Measurements from ENCODE around the gene CHST5. TPM values are rescaled to one million over a fixed set of nuclear protein-coding genes. Genes with fewer than 3 reads are reported as not detected.

Gene CHST5
- total RNA-seq (2021; fragmentation: NEBNext Ultra II Directional; extraction: Animal tissue kit (Norgen Biotek cat#: 25700)) (0.13 and 0.15 TPM in 2 replicates), polyA plus RNA-seq (2011; rRNA removed) (0.13 and 0.23 TPM in 2 replicates), polyA minus RNA-seq (2011; rRNA and poly(A)+ RNA removed) (0.32 and 0.41 TPM in 2 replicates)
- 0.08 TPM for polyA plus RNA-seq (2011; cell fraction: cytosol; rRNA removed)
- polyA plus RNA-seq (2011; cell fraction: nucleus; rRNA removed), result 0.66 TPM
- polyA plus RNA-seq (2012, experiment 1 of 2), result 0.23 to 0.52 TPM (median 0.40 TPM) in 3 of 4 replicates, not detected in the other
- not detected for polyA plus RNA-seq (2012, experiment 2 of 2)
- 0.06 TPM for polyA plus RNA-seq (2013, experiment 1 of 2)
- polyA plus RNA-seq (2013, experiment 2 of 2), result 0.13 TPM
- not detected for polyA minus RNA-seq (2011; cell fraction: cytosol; rRNA and poly(A)+ RNA removed)
- 0.40 TPM for polyA minus RNA-seq (2011; cell fraction: nucleus; rRNA and poly(A)+ RNA removed)
- long read RNA-seq, experiment 1, result 0 reads
- long read RNA-seq, experiment 2, result 0 reads

DNA sequence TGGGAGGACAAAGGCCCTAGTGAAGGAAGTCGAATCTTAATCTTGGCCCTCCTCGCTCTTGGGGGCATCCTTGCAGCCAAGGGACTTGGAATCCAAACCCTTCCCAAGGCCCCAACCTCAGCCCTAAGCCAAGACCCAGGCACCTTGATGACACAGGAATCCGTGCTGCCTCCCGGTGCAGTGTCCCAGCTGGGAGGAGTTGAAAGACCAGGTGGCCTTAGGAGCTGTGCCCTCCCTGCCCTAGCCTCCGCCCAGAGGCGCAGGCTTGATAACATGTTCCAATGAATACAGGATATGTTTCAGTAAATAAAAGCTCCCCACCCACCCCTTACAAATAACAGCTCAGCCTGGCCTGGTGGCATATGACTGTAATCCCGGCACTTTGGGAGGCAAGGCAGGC lies at the start of gene CHST5:
CHST5 (minus strand) TSS at position 208 of the 400 bp plus-strand sequence. CDS start 5,724 bp downstream, outside the sequence.
- 92% methylated on average over 7 of the region's 7 CpGs; no CpG with 5 or more reads in 1 of the 2 experiments for WGBS, 2 experiments (ENCODE audit: extremely low coverage in 1 of 2, insufficient coverage in 1 of 2, insufficient read length in 1 of 2, insufficient replicate concordance in 2 of 2, low coverage in 1 of 2, low lambda C conversion rate in 2 of 2, missing lambda C conversion rate in 1 of 2)

More for the DNA sequence above, at the start of gene CHST5:
- H2AK5ac ChIP-seq (ENCODE audit: low read depth, low read length), result no peak within 1 kb of the TSS
- peaks cover 0 to 6% (median 0%) of the 10 kb centered on the region in 4 experiments; a peak in 1 of 7 replicates for H3K4me1 ChIP-seq (replicated peaks in 1 of 4; ENCODE audit: control insufficient read depth in 3 of 4, insufficient read depth in 4 of 4, low read length in 3 of 4)
- H3K9me3 ChIP-seq (ENCODE audit: insufficient read depth in 2 of 2, low read depth in 1 of 2, low read length in 1 of 2), result no peaks in the 10 kb centered on the region
- no peak within 1 kb of the TSS for H3K23ac ChIP-seq (ENCODE audit: insufficient read length)
- POLR2A ChIA-PET (ENCODE audit: partially characterized antibody), result interaction anchor here (0.8 to 2.4 kb wide), 8 partner anchors 9 to 103 kb away, joined by 3 to 17 read pairs (median 4); no protein-coding TSS in a partner anchor
- H3K14ac ChIP-seq (ENCODE audit: insufficient read length), result no peak within 1 kb of the TSS
- H3K27me3 ChIP-seq (replicated peaks in 1 of 4; ENCODE audit: control insufficient read depth in 3 of 4, extremely low read depth in 1 of 4, insufficient read depth in 3 of 4, low read length in 3 of 4), result no peaks in the 10 kb centered on the region
- no peak within 1 kb of the TSS for H3K27ac ChIP-seq (ENCODE audit: low read depth, low read length)
- TF ChIP-seq GABPA (IDR thresholded peaks at IDR 0.05; ENCODE audit: borderline replicate concordance, insufficient read depth, low read length), result no peak
- no peak for TF ChIP-seq JUND (IDR thresholded peaks at IDR 0.05; ENCODE audit: low read length)
- no peak for TF ChIP-seq CBX8 (IDR thresholded peaks at IDR 0.05; ENCODE audit: borderline replicate concordance, low read depth, low read length)
- no peak for TF ChIP-seq EZH2 (IDR thresholded peaks at IDR 0.05; ENCODE audit: low read depth, low read length, severe bottlenecking)
- TF ChIP-seq SP4 (IDR thresholded peaks at IDR 0.05; ENCODE audit: low read length), result no peak
- H2BK5ac ChIP-seq (ENCODE audit: low read depth, low read length), result 0 out of 2 replicates have a peak within 1 kb of the TSS, but pooled peaks have one; percentile 55
- H3K4me3 ChIP-seq (ENCODE audit: extremely low read depth in 1 of 4, insufficient read depth in 2 of 4, low read depth in 3 of 4, low read length in 4 of 4), result no peak within 1 kb of the TSS
- H2BK12ac ChIP-seq (ENCODE audit: low read depth, low read length), result no peak within 1 kb of the TSS
- H3K79me1 ChIP-seq (ENCODE audit: low read depth, low read length), result no peaks in the 10 kb centered on the region
- no peaks in the 10 kb centered on the region for H4K20me1 ChIP-seq (replicated peaks in 1 of 2; ENCODE audit: control insufficient read depth in 1 of 2, insufficient read depth in 2 of 2, low read length in 2 of 2)
- H4K8ac ChIP-seq (ENCODE audit: extremely low read depth, insufficient read depth, low read length), result peak within 1 kb of the TSS; percentile 82; the same call in 1 of the 2 replicates
- no peaks in the 10 kb centered on the region; a peak in 1 of 8 replicates for H3K36me3 ChIP-seq (ENCODE audit: control insufficient read depth in 2 of 4, insufficient read depth in 4 of 4, low read length in 3 of 4)
- no peak for FAIRE-seq
- no peak within 1 kb of the TSS for H3K4ac ChIP-seq (replicated peaks; ENCODE audit: insufficient read length, low read depth, low read length)
- CTCF ChIA-PET (ENCODE audit: partially characterized antibody), result interaction anchor here (1.0 to 9.3 kb wide), 12 partner anchors 8 to 70 kb away, joined by 3 to 203 read pairs (median 6); partner anchors contain the start of gene TMEM170A
- H3K56ac ChIP-seq (replicated peaks; ENCODE audit: insufficient read length, low read depth, low read length), result no peak within 1 kb of the TSS
- H3K18ac ChIP-seq (ENCODE audit: extremely low read depth, low read length), result peak within 1 kb of the TSS; percentile 35; the same call in 1 of the 2 replicates
- H3K79me2 ChIP-seq (ENCODE audit: control insufficient read depth in 1 of 2, insufficient read depth in 2 of 2, low read length in 2 of 2), result no peaks in the 10 kb centered on the region
- no peak within 1 kb of the TSS for H3K4me2 ChIP-seq (ENCODE audit: insufficient read depth in 1 of 2, low read depth in 2 of 2, low read length in 2 of 2)
- 0 out of 2 replicates have a peak within 1 kb of the TSS, but pooled peaks have one; percentile 6 for H2BK20ac ChIP-seq (ENCODE audit: low read length)
- peak within 1 kb of the TSS; percentile 84; the same call in 1 of the 2 replicates for H2BK15ac ChIP-seq (ENCODE audit: low read length)
- no peak within 1 kb of the TSS for H4K5ac ChIP-seq (ENCODE audit: insufficient read length, low read depth, low read length)
- no peak within 1 kb of the TSS for H2BK120ac ChIP-seq (replicated peaks; ENCODE audit: low read depth, low read length)
- H4K91ac ChIP-seq (replicated peaks; ENCODE audit: insufficient read length, low read length), result no peak within 1 kb of the TSS
- H2AFZ ChIP-seq (ENCODE audit: low read length), result peak within 1 kb of the TSS; percentile 9; the same call in 1 of the 2 replicates
- DNase-seq (ENCODE audit: low read depth in 1 of 2, low spot score in 2 of 2), result no peak
- H3K9ac ChIP-seq (replicated peaks in 1 of 4; ENCODE audit: extremely low read depth in 1 of 4, low read depth in 3 of 4, low read length in 3 of 4), result no peak within 1 kb of the TSS
- no peaks in the 10 kb centered on the region for H3K23me2 ChIP-seq (ENCODE audit: low read depth, low read length)

Measured in H1 (cell line).